EL (cell line): ENCODE results near the gene PANK4.

Experiments used
- DNase-seq: peaks from one replicate; pipeline ENCODE4 v3.0.0-alpha.2; 2016

Gene PANK4

GRCh38 chr1:2544093-2544874 lies 17.9 kb upstream of the PANK4 start:
- no peak for DNase-seq

DNA sequence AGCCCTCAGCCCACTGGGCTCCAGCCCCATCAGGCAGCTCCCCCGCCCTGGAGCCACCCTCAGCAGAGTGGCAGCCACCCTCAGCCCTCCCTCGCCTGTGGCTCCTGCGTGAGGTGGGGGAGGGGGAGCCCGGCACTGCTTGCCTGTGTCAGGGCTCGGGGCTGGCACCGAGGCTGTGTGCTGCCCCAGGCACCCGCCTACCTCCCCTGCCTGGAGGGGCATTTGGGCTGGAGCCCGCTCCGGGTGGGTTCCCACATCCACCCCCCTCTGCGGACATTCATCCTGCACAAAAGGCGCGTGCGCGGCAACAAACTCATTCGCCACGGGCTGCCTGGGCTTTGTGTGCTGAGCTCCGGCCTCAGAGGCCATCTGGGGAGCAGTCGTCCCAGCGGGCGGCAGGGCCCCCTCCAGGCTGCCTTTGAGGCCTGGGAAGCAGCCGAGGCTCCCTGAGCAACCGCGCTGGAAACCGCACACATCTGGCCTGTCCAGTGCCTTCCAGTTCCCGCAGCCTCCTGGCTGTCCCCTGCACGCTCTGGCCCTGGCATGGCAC lies 17.2 kb upstream of the PANK4 start:
- DNase-seq: peak; percentile 53

- no peak for DNase-seq
These were observed 16.0 kb upstream of the PANK4 start for GRCh38 chr1:2542246-2542915.

DNA sequence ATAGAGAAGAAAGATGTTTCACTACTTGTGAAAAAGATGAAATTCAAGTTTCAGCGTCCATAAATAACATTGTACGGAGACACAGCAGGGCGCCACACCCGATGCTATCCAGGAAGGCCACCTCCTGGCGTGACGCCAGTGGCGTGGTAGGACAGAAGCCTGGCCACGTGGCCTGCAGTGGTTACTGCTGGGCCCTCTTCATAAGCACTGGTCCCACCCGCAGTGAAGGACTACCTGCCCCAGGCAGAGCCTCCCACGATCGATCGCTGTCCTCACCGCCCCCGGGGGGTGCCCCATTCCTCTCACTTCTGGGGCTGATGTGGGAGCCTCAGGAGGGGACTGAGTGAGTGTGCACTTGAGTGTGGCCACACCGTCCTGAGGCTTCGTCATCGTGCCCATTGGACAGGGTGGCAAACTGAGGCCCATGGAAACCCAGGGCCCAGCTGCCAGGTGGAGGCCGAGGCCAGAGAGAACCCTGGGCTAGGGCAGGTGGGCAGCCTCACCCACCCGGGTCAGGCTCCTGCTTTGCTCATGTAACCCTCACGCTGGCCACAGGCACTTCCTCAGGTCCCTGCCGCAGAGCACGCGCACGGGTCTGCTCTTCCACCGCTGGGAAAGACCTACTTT lies 15.3 kb upstream of the PANK4 start:
- no peak for DNase-seq

DNA sequence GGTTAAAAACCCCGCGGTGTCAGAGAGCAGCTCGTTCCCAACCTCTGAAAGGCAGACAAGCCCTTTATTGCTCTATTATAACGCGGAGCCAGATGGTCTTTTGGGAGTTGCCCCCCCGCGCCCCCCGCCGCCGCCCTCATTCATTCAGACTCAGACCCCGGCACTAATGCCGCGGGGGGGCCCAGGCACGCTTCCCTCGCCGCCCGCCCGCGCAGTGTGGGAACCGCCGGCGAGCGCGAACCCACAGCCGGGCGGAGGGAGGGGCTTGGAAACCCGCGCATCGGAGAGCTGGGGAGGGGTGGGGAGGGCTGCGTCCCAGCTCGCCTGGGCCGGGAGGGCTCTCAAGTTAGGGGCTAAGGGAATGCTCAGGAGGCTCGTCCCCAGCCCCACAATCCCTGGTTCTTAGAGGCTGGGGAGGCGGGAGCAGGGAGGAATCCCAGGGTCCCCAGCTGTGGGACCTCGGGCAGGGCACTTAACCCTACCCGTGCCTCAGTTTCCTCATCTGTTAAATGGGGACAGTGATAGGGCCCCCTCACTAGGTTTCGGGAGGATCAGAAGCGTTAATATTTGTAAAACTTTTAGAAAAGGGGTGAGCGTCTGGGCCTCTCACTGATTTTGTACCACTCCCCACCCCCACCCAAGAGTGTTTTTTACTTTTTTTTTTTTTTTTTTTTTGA lies 14.6 kb upstream of the PANK4 start:
- no peak for DNase-seq

GRCh38 chr1:2539312-2539907 lies 13.0 kb upstream of the PANK4 start:
- DNase-seq: no peak

DNA sequence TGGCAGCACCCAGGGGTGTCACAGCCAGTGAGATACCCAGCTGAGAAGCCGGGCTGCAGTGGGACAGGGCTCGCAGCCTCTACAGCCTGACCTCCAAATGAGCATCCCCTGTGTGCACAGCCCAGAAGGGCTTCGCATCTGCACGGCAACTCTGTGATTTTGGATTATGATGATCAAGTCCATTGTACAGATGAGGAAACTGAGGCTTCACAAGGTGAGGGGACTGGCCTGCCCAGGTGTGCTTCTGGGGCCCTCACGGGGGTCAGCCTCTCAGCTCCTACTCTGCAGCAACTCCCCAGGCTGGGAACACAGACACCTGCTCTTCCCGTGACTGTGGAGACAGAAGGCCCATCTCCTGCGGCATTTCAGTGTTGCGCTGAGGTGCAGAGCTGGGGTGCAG lies 12.5 kb upstream of the PANK4 start:
- DNase-seq: no peak

- DNase-seq: no peak
These were observed 12.0 kb upstream of the PANK4 start for GRCh38 chr1:2538376-2538775.

DNA sequence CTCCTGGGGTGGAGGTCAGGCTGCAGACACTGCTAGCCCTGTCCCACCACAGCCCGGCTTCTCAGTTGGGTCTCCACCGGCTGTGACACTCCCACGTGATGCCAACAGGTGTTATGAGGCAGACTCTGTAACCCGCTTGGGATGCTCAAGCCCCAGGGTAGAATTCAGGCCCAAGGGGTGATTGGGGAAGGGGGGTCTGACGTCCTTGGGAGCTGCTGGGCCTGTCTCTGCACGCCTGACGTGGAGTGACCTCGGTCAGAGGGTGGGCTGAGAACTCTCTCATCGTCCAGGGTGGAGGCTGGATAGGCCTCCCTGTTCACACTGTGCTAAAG lies 11.4 kb upstream of the PANK4 start:
- DNase-seq: no peak

DNA sequence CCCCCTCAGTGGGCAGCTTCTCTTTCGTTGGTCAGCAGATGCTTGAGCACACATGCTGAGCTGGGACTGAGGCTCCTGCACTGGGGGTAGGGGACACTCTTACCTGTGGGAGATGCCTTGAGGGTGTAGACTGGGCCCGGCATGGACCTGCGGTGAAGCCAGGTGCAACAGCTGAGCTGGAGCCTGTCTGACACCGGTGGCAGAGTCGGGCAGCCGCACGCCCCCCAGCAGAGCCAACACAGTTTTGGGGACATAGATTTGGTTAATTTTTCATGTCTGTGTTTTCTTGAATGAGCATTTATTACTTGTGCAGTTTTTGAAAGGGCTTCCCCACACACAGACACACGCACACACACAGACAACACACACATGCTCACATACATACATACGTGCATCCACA lies 9.6 kb upstream of the PANK4 start:
- DNase-seq: no peak

DNA sequence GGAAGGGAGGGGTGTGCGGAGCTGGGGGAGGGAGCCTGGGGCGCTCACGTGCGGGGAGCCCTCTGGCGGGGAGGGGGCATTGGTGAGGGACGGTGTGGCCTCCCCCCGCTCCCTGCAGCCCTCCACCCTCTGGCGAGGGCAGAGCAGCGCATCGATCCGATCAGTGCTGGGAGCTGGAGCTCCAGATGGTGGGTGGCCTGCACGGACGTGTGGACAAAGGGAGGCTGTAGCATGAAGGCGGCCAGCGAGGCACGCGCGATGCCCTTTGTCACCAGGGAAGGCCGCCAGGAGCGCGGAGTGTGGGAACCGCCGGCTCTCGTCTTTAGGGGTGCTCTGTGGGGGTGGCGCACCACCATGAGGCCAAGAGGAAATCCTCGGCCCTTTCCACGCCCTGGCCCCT lies 9.1 kb upstream of the PANK4 start:
- DNase-seq: no peak

DNA sequence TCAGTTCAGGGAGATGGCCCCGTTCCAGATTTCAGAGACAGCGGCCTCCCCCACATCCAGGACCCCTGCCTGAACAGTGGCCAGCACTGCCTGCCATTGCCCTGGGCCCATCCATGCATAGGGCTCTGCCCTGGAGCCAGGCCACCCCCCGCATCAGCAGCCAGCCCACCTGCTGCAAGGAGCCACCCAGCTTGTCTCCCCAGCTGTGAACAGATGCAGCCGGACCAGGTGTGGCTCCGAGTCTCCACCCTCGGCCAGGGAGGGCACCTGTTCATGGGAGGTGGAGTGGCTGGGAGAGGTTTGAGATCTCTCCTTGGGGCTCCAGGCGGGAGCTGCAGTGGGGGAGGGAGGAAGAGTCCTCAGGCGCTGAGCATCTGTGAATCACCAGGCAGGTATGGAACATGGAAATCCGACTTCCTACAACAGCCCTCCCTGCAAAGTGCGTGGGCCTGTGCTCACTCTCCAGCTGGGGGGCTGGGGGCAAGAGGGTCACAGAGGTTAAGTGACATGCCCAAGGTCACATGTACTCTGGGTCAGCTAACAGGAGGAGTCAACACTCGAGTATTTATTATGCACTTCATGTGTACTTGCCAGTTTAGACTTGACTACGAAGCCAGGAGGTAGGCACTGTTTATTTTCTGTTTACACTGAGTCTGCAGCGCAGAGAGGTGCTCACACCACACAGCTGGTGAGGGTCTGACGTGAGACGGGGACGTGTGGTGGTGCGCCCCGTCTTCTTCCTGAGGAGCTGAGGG lies 8.5 kb upstream of the PANK4 start:
- DNase-seq: peak; percentile 83

DNA sequence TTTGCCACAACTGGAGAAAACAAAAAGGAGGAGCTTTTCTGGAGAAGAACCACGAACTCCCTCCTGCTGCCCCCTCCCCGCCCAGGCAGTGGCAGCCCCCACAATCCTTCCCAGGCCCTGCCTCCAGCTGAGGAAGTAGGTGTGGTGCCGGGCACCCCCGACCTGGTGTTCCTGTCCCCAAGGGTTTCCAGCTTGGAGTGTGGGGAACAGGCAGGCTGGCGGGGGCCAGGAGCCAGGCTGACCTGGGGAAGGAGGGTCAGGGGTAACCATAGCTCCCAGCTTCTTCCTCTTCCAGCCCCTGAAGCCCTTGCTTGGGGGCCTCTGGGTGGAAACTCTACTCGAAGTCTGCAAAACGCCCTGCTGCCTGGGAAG lies 7.9 kb upstream of the PANK4 start:
- no peak for DNase-seq

- DNase-seq: peak; percentile 92
These were observed 7.0 kb upstream of the PANK4 start for GRCh38 chr1:2533365-2533764.

GRCh38 chr1:2532485-2533160 lies 6.2 kb upstream of the PANK4 start:
- DNase-seq: no peak

DNA sequence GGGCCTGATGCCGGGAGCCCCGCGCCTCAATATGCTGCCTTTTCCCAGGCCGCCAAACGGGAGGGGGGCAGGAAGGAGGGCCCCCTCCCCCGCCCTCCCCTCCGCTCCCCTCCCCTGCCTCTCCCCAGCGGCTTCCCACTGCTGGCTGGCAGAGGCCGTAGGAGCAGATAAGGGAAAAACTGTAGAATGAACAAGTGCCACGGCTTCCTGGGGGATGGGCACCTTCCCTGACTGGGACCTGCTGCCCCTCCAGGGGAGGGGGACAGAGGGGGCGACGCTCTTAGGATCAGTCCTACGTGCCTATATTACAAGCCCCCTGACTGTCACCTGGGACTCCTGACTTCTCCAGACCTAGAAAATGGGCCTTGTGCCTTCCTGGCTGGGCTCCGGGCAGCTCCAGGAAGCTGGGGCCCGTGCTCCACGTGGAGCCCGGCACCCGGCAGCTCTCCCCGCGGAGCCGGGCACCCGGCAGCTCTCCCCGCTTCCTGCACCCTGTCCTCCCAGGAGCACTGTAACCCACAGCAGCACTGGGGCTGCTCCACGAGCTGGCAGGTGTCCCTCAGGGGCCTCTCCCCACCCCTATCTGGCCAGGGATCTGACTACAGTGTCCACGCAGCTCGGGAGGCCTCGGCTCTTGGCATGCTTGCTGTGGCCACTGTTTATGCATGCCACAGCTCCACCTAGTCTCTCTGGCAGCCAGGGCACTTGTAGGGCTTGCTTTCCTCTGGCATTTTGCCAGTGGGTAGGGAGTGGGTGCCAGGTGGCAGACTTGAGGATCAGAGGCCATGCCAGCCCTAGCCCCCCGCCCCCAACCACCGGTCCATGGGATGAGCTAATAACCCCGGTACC lies 4.3 kb upstream of the PANK4 start:
- no peak for DNase-seq

DNA sequence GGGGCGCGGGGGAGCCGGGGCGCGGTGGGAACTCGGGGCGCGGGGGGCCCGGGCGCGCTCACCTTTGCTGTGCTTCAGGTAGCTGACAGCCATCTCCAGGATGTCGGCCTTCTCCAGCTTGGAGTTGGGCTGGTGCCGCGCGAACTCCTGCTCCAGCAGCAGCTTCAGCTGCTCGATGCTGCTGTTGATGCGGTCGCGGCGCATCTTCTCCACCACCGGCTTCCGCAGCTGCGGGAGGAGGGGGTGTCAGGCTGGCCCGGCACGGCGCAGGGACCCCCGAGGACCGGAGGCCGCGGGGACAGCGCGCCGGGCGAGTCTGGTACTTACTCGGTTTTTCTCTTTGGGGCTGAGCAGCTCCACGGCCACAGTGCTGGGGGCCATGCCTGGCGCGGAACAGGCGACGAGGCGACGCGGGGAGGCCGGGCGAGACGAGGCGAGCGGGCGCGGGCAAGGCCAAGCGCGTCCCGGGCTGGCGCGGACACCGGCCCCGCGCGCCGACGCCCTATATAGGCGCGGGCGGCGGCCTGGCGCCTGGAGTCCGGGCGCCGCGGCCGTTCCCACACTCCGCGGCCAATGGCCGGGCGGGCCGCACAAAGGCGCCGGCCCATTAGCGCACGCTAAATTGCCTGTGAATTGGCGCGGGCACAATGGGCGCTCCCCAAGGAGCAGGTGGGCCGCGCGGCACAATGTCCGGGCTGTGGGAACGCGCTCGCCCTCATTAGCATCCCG lies 3.6 kb upstream of the PANK4 start, which contains the start of gene HES5:
Gene HES5, minus strand, starts transcription at position 480 of the 729 bp plus-strand sequence. Its CDS starts 99 bp downstream, at position 381.
- no peak for DNase-seq

GRCh38 chr1:2528966-2529783 lies 2.8 kb upstream of the PANK4 start:
- no peak for DNase-seq

DNA sequence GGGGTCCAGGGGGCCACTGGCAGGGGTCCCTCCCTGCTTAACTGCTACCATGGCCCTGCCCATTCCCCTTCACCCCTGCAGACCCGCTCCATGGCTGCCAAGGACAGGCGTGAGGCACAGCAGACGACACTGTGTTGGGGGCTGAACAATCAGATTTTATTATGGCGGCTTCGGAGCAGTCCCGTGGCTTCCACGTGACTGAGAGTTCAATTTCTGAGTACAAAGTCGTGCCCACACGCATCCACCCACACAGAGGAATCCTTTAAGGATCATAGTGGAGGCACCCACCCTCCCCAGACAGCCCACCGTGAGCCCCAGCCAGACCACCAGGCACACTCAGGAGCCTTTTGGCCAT lies 2.2 kb upstream of the PANK4 start:
- DNase-seq: no peak
